Eye (tissue), 1 donor: ENCODE measurements around the gene CLTB.

Source experiments
- DNase-seq: peaks from one replicate; pipeline ENCODE4 v3.0.0-alpha.2; 2015

CLTB gene

DNA sequence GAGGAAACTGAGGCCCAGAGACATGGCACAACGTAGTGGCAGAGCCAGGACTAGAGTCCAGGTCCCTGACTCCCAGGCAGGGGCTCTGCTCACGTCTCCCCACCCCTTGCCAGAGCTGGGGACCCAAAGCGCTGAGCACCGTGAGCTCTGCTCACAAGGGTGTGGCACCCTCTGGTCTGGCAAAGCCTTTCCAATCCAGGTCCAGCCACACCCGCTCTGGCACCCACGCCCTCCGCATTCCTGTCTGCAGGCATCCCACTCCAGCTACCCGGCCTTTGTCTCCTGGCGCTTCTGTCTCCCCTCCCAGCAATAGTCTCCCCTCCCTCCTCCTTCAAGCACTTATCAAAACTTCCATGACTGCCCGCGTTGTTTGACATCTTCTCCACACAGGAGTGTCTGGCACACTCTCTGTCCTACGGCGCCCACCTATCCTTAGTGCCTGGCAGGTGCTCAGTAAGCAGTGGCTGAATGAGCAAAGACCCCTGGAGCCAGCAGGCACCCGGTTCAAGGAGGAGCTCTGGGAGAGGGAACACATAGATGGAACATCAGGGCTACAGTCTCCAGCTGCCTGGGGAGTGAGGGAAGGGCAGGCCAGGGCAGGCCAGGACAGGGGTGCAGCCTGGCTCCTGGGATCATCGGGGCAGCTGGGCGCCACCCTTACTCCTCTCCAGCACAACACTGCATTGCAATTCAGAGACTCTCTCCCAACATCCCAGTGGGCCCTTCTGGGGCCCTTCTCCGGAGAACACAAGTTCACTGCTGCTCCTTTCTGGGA lies 15.8 kb downstream of the CLTB start:
- no peak for DNase-seq

DNA sequence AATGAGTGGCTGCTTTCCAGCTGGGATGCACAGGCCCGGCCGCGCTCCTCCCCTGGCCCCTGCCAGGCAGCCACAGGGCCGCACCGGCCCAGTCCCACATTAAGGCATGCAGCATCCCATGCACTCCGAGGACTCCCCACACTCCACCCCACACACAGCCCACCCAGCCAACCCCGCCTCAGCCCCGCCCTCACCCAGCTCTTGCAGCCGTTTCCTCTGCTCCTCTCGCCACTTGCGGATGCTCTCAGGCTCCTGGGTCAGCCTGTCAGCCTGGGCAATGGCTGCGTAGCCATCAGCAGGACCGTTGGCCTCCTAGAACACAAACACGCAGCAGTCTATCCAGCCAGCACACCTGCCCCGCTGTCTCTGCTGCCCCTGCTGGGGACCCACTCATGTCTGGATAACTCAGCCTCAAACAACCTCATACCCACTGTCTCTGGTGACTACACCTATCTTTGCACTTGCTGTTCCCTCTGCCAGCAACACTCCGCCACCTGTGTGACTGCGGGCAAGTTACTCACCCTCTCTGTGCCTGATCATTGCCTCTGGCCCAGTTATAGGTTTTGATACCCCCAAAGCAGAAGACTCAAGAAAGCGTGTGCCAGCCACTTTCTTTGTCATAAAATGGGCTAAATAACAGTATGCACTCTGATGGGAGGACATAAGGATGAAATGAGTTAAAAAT lies 18.5 kb downstream of the CLTB start:
- no peak for DNase-seq

DNA sequence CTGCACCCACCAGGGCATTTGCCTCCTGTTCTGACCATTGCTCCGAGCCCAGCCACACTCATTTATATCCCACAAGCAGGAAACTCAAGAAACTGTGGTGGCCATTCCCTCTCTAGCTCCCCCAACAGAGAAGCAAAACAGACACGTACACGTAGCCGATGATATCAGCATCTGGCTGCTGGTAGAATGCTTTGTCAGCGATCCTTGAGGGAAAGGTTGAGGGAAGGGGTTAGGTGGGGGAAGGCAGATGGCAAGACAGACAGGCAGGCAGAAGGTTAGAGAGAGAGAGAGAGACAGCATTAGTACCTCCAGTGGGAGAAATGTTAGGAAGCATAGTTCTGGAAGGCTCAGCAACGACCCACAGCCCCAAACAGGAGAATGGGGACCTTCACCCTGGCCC lies 20.0 kb downstream of the CLTB start:
- no peak for DNase-seq

DNA sequence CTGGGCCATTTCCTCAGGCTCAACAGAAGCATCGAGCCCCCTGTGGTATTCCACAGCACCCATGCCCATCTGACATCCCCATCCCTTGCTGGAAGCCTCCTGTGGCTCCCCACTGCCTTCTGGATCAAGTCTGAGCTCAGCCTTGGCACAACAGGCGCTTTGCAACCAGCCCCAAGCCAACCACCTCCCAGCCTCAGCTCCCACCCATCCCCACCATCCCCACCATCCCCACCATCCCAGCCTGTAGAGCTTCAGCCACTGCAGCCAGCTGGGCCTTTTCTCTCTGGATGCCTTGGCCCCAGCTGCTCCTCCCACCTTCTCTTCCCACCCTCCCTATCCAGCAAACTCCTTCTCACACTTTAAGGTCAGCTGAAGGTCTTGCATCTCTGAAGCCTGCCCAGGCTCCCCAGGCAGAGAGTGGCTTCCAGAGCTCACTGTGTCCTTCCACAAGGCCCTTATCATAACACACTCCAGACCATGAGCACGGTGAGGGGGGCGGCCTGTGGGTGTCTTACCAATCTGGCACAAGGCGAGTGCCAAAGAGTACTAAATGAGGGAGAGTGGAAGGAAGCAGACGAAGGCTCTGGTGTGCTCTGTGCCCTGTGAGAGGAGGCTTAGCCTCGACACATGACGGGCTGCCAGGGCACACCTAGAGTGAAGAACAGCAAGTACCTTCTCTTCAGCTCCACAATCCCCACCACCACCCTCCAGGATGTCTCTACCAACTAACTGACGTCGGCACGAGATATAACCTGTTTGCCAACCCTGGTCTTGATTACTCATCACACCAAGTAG lies 21.3 kb downstream of the CLTB start:
- DNase-seq = no peak

DNA sequence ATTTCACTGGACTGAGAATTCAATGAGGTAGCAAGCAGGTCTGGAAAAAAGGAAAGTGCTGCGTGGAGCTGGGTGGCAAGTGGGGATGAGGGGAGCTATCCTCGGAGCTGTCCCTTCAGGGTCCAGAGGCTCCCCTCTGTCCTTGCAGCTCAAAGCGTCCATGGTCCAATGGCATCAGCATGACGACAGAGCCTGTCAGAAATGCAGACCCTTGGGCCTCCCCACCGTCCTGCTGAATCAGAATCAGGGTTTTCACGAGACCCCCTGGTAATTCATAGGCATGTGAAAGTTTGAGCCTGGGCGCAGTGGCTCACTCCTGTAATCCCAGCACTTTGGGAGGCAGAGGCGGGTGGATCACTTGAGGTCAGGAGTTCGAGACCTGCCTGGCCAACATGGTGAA lies 22.2 kb downstream of the CLTB start:
- no peak for DNase-seq

GRCh38 chr5:176392526-176392925 lies 23.8 kb downstream of the CLTB start:
- DNase-seq = no peak

- DNase-seq = no peak
These were observed 24.3 kb downstream of the CLTB start for GRCh38 chr5:176391999-176392398.

DNA sequence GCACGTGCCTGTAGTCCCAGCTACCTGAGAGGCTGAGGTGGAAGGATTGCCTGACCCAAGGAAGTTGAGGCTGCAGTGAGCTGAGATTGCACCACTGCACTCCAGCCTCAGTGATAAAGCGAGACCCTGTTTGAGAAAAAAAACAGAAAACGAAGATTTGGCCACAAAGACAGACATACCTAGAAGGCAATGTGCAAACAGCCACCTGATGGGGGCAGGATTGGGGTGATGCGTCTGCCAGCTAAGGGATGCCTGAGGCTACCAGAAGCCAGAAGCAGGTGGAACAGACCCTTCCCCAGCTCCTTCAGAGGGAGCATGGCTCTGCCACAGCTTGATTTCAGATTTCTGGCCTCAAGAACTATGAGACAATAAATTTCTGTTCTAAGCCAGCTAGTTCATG lies 24.9 kb downstream of the CLTB start:
- DNase-seq = no peak

DNA sequence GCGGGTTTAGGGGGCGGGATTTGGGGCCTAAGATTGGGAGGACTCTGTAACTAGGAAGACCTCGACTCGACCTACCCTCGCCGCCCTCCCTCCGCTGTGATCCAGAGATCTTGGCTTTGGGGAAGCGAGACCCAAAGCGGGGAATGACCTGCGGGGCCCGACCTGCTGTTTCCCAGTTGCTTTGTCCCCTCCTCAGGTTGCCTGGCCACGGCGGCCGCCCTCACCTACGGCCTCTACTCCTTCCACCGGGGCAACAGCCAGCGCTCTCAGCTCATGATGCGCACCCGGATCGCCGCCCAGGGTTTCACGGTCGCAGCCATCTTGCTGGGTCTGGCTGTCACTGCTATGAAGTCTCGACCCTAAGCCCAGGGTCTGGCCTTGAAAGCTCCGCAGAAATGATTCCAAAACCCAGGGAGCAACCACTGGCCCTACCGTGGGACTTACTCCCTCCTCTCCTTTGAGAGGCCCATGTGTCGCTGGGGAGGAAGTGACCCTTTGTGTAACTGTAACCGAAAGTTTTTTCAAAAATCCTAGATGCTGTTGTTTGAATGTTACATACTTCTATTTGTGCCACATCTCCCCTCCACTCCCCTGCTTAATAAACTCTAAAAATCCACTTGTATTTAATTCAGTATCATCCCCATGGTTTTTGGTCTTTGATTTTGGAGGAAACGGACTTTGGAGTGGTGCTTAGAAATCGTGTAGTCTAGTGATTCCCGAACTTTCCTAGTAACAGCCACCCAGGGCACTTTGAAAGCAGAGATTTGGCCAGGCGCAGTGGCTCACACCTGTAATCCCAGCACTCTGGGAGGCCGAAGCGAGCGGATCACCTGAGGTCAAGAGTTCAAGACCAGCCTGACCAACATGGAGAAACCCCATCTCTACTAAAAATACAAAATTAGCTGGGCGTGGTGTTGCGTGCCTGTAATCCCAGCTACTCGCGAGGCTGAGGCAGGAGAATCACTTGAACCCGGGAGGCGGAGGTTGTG lies 26.9 kb downstream of the CLTB start:
- no peak for DNase-seq

DNA sequence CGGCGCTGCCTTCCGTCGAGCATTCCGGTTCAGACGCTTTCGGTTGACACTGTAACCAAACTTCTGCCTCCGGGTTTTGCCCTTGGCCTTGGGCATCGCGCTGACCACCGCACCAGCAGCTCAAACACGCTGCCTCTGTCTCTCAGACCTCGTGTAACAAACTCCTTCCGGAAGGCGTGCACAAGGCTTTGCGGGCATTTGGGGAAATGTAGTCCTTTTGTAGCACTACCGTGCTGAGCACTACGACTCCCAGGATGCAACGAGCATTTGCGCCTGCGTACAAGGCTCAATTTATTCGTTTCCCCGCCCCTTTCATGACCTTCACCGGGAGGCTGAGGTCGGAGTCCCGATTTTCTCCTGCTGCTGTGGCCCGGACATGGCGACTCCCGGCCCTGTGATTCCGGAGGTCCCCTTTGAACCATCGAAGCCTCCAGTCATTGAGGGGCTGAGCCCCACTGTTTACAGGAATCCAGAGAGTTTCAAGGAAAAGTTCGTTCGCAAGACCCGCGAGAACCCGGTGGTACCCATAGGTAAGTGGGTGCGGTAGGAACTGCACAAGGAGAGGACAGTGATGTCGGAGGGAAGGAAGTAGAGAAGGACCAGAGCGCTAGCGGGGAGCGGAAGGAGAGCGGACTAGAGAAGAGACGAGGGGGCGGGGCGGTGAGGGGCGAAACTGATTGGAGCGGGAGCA lies 27.8 kb downstream of the CLTB start, which contains the start of the genes HIGD2A and NOP16:
Gene HIGD2A, plus strand, starts transcription at position 308 of the 691 bp plus-strand sequence. Its CDS starts 69 bp downstream, at position 377.
Gene NOP16, minus strand, starts transcription at position 155 of the 691 bp plus-strand sequence. Its CDS starts 59 bp downstream, at position 96.
- DNase-seq = peak; percentile 100

- peak; percentile 9 for DNase-seq
These were observed 28.3 kb downstream of the CLTB start for GRCh38 chr5:176388003-176388443.

GRCh38 chr5:176387384-176387925 lies 28.9 kb downstream of the CLTB start:
- no peak for DNase-seq

DNA sequence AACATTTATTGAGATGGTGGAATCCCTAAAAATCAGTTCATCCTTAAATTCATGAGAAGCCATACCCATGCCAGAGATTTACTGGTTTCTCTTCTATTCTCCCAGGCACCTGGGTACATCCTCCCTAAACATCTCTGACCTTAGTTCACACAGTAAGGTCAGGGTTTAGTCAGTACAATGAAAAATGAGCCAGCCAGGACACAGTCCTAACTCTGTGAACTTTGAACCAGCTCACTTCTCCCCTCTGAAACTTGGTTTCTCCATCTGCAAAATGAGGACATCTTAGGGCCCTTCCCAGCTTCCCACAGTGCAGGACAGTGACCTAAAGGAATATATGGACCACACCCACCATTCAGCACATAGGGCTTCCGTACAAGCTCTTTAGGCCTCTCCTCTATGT lies 29.8 kb downstream of the CLTB start:
- DNase-seq = no peak

GRCh38 chr5:176384991-176385390 lies 31.3 kb downstream of the CLTB start:
- no peak for DNase-seq

DNA sequence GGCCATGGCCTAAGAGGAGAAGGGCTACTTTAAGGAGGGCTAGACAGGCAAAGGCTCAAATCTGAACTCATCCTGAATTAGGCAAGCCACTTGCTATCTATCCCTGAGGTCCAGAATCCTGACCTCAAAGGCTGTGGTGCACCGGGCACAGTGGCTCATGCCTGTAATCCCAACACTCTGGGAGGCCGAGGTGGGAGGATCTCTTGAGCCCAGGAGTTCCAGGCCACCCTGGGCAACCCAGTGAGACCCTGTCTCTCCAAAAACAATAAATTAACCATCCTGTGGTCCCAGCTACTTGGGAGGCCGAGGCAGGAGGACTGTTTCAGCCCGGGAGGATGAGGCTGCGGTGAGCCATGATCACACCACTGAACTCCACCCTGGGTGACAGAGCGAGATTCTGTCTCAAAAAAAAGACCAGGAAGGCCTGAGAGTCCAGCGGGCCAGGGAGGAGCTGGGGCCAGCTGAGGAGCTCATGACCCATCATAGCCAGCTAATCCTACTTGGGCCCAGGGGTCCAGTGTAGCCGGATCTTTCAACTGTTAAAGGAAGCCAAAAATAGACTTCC lies 31.9 kb downstream of the CLTB start:
- no peak for DNase-seq

DNA sequence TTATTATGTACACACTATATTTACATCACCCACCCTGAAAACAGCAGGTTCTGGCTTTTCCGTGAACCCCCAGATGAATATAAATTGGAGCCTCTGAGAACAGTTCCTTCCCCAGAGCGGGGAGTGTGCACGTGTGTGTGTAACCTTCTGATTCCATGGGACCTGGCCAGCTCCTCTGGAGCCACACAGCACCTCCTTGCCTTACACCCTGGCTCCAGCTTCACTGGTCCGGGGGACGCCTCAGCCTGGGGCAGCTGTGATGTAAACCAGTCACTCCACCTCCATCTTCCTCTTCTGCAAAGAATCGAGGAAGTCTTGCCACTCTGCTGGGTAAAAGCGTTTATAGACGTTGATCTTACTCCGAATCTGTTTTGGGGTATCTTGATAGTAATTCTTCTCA lies 32.4 kb downstream of the CLTB start:
- no peak for DNase-seq

DNA sequence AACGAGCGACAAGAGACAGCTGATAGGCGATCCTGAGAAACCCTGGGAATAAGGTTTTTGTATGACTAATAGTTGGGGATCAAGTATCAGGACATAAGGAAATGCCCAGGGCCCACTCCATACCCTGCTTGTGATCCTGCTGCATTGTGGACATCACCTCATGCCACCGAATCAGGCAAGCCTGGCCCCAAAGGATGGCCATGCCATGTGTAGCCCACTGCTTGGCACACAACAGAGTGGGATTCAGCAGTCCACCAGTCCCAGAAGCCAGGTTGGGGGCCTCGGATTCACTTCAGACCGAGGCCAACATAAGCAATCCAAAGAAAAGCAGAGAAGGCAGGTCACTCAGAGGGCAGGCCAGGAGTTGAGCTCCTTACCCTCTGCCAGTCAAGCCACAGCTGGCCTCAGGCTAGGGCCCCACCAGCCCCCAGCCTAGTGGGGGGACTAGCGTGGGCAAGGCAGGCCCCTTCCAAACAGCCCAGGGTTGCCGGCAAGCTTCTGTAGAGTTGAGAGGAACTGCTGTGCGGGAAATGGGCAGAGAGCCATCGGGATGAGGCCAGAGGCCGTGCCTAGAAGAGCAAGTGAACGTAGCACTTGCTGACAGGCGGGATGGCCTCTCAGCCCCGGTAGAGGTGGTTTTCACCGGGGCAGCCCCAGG lies 33.0 kb downstream of the CLTB start:
- DNase-seq = no peak

GRCh38 chr5:176382721-176383120 lies 33.6 kb downstream of the CLTB start:
- no peak for DNase-seq

DNA sequence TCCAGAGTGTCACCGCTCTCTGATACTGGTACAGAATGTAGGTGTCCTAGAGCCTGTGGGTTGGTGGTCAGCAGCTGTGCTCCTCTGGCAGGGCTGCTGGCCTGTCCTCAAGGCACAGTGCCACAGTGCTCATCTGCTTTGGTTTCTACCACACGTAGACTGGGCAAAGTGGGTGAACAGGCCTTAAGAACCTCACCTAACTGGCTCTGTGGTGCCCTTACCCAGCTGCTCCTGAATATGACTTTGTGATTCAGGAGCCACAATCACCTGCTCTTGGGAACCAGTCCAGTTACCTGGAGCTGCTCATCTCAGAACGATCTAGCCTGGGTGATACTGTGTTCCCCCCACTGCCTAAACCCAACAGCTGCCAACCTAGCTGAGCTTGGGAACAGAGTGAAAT lies 34.4 kb downstream of the CLTB start:
- no peak for DNase-seq

DNA sequence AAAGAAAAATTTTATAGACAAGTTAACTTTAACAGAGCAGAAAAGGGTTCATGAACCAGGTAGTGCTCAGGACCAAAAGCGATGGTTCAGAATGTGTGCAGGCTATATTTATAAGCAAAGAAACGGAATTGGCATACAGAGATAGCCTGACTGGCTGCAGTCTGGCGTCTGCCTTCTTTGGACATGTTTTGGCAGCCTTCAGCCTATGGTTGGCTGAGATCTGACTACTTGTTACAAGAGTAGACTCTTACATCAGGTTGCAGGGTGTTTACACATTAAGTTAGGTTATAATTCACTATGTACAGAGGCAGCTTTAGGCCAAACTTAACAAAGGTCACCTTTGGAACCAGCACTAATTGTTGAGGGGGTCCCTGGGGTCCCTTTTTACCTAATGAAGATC lies 34.9 kb downstream of the CLTB start:
- no peak for DNase-seq
